ENCODE results near the gene OR1S2. TPM values are rescaled to one million over a fixed set of nuclear protein-coding genes. Genes with fewer than 3 reads are reported as not detected.

OR1S2 gene
- total RNA-seq, 1 experiment from 2014 or later = not detected

DNA sequence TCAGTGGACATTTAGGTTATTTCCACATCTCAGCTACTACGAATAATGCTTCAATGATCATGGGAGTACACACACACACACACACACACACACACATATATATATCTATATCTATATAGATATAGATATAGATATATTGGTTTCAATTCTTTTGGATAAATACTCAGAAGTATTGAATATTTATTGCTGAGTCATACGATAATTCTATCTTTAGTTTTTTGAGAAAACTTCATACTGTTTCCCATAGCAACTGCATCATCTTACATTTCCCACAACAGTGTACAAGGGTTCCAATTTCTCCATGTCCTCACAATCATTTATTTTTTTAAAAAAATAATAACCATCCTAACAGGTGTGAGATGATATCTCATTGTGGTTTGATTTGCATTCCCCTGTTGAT lies 8.0 kb downstream of the OR1S2 start:
- Mint-ChIP-seq H3K27ac (ENCODE audit: unreplicated experiment) (no peak overlapping the region), H3K4me3 (ENCODE audit: unreplicated experiment) (no peak overlapping the region), H3K9me3 (ENCODE audit: unreplicated experiment) (peaks cover 38% of the 10 kb centered on the region), H3K36me3 (ENCODE audit: insufficient read depth, unreplicated experiment) (peaks cover under 1% of the 10 kb centered on the region), H3K4me1 (ENCODE audit: low read depth, unreplicated experiment) (peaks cover 36% of the 10 kb centered on the region), H3K27me3 (ENCODE audit: insufficient read depth, unreplicated experiment) (no peaks in the 10 kb centered on the region)
- DNase-seq = no peak
- Histone ChIP-seq H3K9me3 (peaks cover 8% of the 10 kb centered on the region), H3K4me1 (peaks cover 33% of the 10 kb centered on the region), H3K27me3 (replicated peaks; ENCODE audit: control insufficient read depth, insufficient read depth, low read length) (no peaks in the 10 kb centered on the region), H3K36me3 (ENCODE audit: control insufficient read depth, insufficient read depth, low read length) (no peaks in the 10 kb centered on the region), H3K4me3 (ENCODE audit: low read depth, low read length) (no peak overlapping the region)
- TF ChIP-seq, protein P1, sequence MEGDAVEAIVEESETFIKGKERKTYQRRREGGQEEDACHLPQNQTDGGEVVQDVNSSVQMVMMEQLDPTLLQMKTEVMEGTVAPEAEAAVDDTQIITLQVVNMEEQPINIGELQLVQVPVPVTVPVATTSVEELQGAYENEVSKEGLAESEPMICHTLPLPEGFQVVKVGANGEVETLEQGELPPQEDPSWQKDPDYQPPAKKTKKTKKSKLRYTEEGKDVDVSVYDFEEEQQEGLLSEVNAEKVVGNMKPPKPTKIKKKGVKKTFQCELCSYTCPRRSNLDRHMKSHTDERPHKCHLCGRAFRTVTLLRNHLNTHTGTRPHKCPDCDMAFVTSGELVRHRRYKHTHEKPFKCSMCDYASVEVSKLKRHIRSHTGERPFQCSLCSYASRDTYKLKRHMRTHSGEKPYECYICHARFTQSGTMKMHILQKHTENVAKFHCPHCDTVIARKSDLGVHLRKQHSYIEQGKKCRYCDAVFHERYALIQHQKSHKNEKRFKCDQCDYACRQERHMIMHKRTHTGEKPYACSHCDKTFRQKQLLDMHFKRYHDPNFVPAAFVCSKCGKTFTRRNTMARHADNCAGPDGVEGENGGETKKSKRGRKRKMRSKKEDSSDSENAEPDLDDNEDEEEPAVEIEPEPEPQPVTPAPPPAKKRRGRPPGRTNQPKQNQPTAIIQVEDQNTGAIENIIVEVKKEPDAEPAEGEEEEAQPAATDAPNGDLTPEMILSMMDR (IDR thresholded peaks at IDR 0.05; ENCODE audit: insufficient read depth in 1 of 2, low read depth in 1 of 2, low read length in 1 of 2, severe bottlenecking in 1 of 2, unreplicated experiment in 1 of 2) = no peak
- intact Hi-C loops (cut with micrococcal nuclease; ENCODE audit: unreplicated experiment) = no loop called here
- ChIA-PET CTCF (no interaction called here), POLR2A (no interaction called here)
- BruUV-seq (replicated peaks) = no TSS peak

- Mint-ChIP-seq H3K36me3 (ENCODE audit: insufficient read depth, unreplicated experiment) (peaks cover 6% of the 10 kb centered on the region), H3K27ac (ENCODE audit: unreplicated experiment) (peak overlapping the region; percentile 27), H3K9me3 (ENCODE audit: unreplicated experiment) (peaks cover 44% of the 10 kb centered on the region), H3K4me3 (ENCODE audit: unreplicated experiment) (no peak overlapping the region), H3K4me1 (ENCODE audit: low read depth, unreplicated experiment) (peaks cover 37% of the 10 kb centered on the region), H3K27me3 (ENCODE audit: insufficient read depth, unreplicated experiment) (no peaks in the 10 kb centered on the region)
- no TSS peak for BruUV-seq (replicated peaks)
- no peaks in the 10 kb centered on the region for H3K27me3 ChIP-seq (replicated peaks; ENCODE audit: control insufficient read depth, insufficient read depth, low read length)
- ChIA-PET CTCF (no interaction called here), POLR2A (no interaction called here)
- peaks cover 8% of the 10 kb centered on the region for H3K9me3 ChIP-seq
- H3K4me3 ChIP-seq (ENCODE audit: low read depth, low read length) = no peak overlapping the region
- H3K4me1 ChIP-seq = peaks cover 44% of the 10 kb centered on the region
- peak; percentile 32 to 47 for DNase-seq
- TF ChIP-seq, protein P1 (IDR thresholded peaks at IDR 0.05; ENCODE audit: insufficient read depth in 1 of 2, low read depth in 1 of 2, low read length in 1 of 2, severe bottlenecking in 1 of 2, unreplicated experiment in 1 of 2) = no peak
- no peaks in the 10 kb centered on the region for H3K36me3 ChIP-seq (ENCODE audit: control insufficient read depth, insufficient read depth, low read length)
- intact Hi-C loops (cut with micrococcal nuclease; ENCODE audit: unreplicated experiment) = loop anchor here (1.0 to 2.0 kb wide), 2 partner anchors 61 to 93 kb away; no protein-coding TSS in a partner anchor
Measured at GRCh38 chr11:58193391-58193790, 10.6 kb downstream of the OR1S2 start.

DNA sequence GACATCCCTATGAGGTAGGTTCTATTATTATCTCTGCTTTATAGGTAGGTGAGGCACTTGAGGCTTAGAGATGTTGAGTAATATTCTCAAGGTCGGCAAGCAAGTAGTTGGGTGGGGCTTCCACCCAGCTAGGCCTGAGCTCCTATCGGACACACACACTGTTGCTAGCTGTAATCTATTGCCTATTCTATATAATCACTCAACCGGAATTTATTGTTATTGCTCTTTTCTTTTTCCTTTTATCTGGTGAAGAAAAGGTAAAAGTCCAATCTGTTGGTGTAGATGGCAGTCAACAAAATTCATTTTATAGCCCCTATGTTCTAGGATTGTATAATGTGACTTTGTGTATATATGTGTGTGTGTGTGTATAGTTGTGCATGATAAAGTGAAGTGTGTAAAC lies 11.7 kb downstream of the OR1S2 start:
- Mint-ChIP-seq H3K27me3 (ENCODE audit: insufficient read depth, unreplicated experiment) (no peaks in the 10 kb centered on the region), H3K27ac (ENCODE audit: unreplicated experiment) (peak overlapping the region; percentile 83), H3K4me1 (ENCODE audit: low read depth, unreplicated experiment) (peaks cover 37% of the 10 kb centered on the region), H3K36me3 (ENCODE audit: insufficient read depth, unreplicated experiment) (peaks cover 6% of the 10 kb centered on the region), H3K9me3 (ENCODE audit: unreplicated experiment) (peaks cover 34% of the 10 kb centered on the region), H3K4me3 (ENCODE audit: unreplicated experiment) (peak overlapping the region; percentile 27)
- Histone ChIP-seq H3K4me3 (ENCODE audit: low read depth, low read length) (no peak overlapping the region), H3K36me3 (ENCODE audit: control insufficient read depth, insufficient read depth, low read length) (no peaks in the 10 kb centered on the region), H3K4me1 (peaks cover 44% of the 10 kb centered on the region), H3K9me3 (peaks cover 4% of the 10 kb centered on the region; the same call in 1 of the 2 replicates), H3K27me3 (replicated peaks; ENCODE audit: control insufficient read depth, insufficient read depth, low read length) (no peaks in the 10 kb centered on the region)
- DNase-seq = peak; percentile 71 to 87
- ChIA-PET CTCF (interaction anchor here (0.6 kb wide), 1 partner anchor 94 kb away, joined by 4 read pairs; no protein-coding TSS in a partner anchor), POLR2A (interaction anchor here (0.5 kb wide), 1 partner anchor 395 kb away, joined by 5 read pairs; no protein-coding TSS in a partner anchor)
- TF ChIP-seq, protein P1 (IDR thresholded peaks at IDR 0.05; ENCODE audit: insufficient read depth in 1 of 2, low read depth in 1 of 2, low read length in 1 of 2, severe bottlenecking in 1 of 2, unreplicated experiment in 1 of 2) = no peak
- intact Hi-C loops (cut with micrococcal nuclease; ENCODE audit: unreplicated experiment) = loop anchor here (1.0 to 2.0 kb wide), 2 partner anchors 27 to 59 kb away; no protein-coding TSS in a partner anchor
- no TSS peak for BruUV-seq (replicated peaks)

Data from Caco-2 (cell line).